Erythroblast (primary cell): Measurements from ENCODE around the gene IL23A.

Experiments
- GATA1 ChIP-seq: IDR thresholded peaks from 2 replicates; pipeline ENCODE4 v1.6.1; 2011; ENCODE audit warnings: low read depth, mild to moderate bottlenecking, control low read depth, low read length, moderate library complexity
- POLR2A ChIP-seq: IDR thresholded peaks from 2 replicates; pipeline ENCODE4 v1.6.1; 2011; ENCODE audit warnings: mild to moderate bottlenecking, low read length

DNA sequence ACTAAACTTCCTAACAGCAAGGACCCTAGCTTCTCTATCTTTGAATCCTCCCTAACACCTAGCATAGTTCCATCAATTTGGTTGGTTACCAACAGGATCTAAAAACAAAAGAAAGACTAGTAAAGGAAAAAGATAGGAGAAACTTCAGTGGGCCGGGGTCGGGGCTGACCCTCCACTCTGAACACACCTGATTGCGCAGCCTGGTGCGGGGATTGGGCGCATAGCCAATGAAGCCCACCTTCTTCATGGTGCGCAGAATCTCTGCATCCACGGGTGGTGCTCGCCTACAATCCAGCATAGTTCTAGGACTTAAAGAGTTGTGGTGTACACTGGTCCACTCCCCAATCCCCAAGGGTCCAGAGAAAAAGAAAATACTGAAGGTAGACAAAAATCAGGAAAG lies 12.6 kb upstream of the IL23A start:
- TF ChIP-seq POLR2A (no peak), GATA1 (no peak)
